Fibroblast of mammary gland (primary cell): Measurements from ENCODE around the gene IMPDH1.

Source experiments
- DNase-seq: peaks from one replicate; pipeline ENCODE4 v3.0.0-alpha.2; 2010; ENCODE audit warnings: low read depth
- H3K4me3 ChIP-seq: 2 replicates; pipeline ENCODE4 v1.5.1; 2011; ENCODE audit warnings: low read depth, mild to moderate bottlenecking, low read length, moderate library complexity; ENCODE audit not compliant: control insufficient read depth
- CTCF ChIP-seq: conservative IDR thresholded peaks from 2 replicates; pipeline ENCODE4 v1.5.1; 2011; ENCODE audit warnings: low read depth, low read length, inconsistent platforms; ENCODE audit not compliant: control insufficient read depth, insufficient read depth

Gene IMPDH1

DNA sequence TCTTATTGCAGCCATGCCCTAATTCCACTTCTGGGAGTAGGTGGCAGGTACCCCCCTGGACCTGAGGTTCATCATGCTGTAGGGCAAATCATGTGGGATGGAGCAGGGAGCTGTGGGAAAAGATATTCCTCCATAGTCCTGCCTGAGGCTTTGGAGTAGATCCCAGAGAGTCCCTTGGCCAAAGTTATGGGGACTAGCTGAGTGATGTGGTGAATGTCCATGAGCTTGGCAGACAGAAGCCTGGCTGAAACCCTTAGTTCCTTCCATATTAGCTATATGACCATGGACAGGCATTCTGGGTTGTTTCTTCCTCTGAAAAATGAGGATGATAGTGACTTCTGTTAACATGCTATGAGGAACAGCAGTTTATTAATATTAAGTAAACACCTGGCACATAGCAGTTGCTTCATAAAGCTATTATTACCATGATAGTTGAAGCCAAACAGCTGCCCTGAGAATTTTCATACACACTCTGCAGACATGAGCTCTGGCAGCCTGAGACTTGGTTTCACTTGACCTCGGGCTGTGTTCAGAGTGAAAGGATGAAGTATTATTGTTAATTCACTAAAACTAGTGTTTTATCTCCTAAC lies 15.0 kb upstream of the IMPDH1 start:
- H3K4me3 ChIP-seq = no peak overlapping the region
- DNase-seq = no peak
- TF ChIP-seq CTCF = no peak

- no peak for TF ChIP-seq CTCF
- H3K4me3 ChIP-seq = no peak overlapping the region
- no peak for DNase-seq
These were observed 13.1 kb upstream of the IMPDH1 start for GRCh38 chr7:128422842-128423241.

GRCh38 chr7:128422037-128422436 lies 12.3 kb upstream of the IMPDH1 start:
- no peak for DNase-seq
- H3K4me3 ChIP-seq = no peak overlapping the region
- no peak for TF ChIP-seq CTCF

DNA sequence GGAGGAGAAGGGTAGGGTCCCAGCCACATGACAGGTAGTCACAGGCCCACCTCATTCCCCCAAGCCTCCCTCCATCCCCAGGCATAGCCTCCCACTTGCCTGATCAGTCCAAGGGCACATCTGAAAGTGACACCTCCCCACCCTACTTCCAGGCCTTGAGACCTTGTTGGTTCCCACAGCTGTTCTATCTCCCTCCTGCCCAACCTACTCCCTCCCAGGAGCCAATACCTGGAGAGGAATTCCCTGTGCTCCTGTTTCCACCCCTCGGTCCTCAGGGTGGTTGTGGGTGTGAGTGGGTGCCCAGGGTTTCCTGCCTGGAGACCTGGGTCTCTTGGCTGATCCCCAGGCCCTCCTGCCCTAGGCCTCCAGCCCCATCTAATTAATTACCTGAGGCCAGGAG lies 11.6 kb upstream of the IMPDH1 start:
- DNase-seq = no peak
- TF ChIP-seq CTCF = no peak

DNA sequence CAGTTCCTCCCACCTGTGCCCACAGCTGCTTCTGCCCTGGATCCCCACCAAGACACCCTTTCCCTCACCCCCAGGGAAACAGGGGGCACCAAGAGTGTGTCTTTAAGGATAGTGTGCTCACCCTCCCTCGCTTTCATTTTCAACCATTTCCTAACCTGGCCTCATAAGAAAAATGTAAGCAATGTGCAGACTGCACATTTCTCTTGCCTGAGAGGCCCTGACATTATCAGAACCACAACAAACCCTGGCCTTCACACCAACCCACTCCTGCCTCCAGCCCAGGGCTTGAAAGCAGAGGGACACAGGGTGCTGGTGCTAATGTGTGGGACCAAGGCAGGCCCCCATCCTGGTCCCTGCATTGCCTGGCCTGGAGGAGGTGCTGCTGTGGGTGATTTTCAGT lies 11.0 kb upstream of the IMPDH1 start:
- H3K4me3 ChIP-seq = no peak overlapping the region
- TF ChIP-seq CTCF = no peak
- no peak for DNase-seq

More for the DNA sequence above, 11.6 kb upstream of the IMPDH1 start:
- H3K4me3 ChIP-seq = no peak overlapping the region

- no peak for TF ChIP-seq CTCF
- no peak overlapping the region for H3K4me3 ChIP-seq
- DNase-seq = no peak
These were observed 9.5 kb upstream of the IMPDH1 start for GRCh38 chr7:128419257-128419656.

GRCh38 chr7:128417071-128417470 lies 7.3 kb upstream of the IMPDH1 start:
- no peak overlapping the region for H3K4me3 ChIP-seq
- no peak for TF ChIP-seq CTCF
- peak; percentile 14 for DNase-seq
